OCI-LY1 (cell line): Measurements from ENCODE around the gene MAPK8.

Experiments used
- H2AFZ ChIP-seq: fragments of 200-600 bp; sonication (generic), shearing (Covaris generic); 2 replicates; pipeline ENCODE4 v1.6.0; 2014; ENCODE audit warnings: antibody characterized with exemption, mild to moderate bottlenecking, low read length
- H3F3A ChIP-seq: fragments of 200-600 bp; sonication (generic), shearing (Covaris generic); 2 replicates; pipeline ENCODE4 v1.6.0; 2014; ENCODE audit warnings: mild to moderate bottlenecking, antibody characterized with exemption, low read length, moderate library complexity; ENCODE audit not compliant: insufficient read depth
- H3K27ac ChIP-seq: fragments of 200-600 bp; sonication (generic); 2 replicates; pipeline ENCODE4 v1.5.1; 2014; ENCODE audit warnings: low read length, mixed run types, mild to moderate bottlenecking, low read depth; ENCODE audit not compliant: poor library complexity, severe bottlenecking
- H3K27me3 ChIP-seq: fragments of 200-600 bp; sonication (generic); 2 replicates; pipeline ENCODE4 v1.6.0; 2014; ENCODE audit warnings: antibody characterized with exemption, mild to moderate bottlenecking, low read length, moderate library complexity; ENCODE audit not compliant: insufficient read depth
- H3K36me3 ChIP-seq: fragments of 200-600 bp; sonication (generic); 2 replicates; pipeline ENCODE4 v1.6.1; 2014; ENCODE audit warnings: mild to moderate bottlenecking, antibody characterized with exemption, low read length, moderate library complexity, mixed read lengths; ENCODE audit not compliant: insufficient read depth
- H3K4me1 ChIP-seq: fragments of 200-600 bp; sonication (generic); 2 replicates; pipeline ENCODE4 v1.5.1; 2014; ENCODE audit warnings: mild to moderate bottlenecking, low read length, moderate library complexity; ENCODE audit not compliant: insufficient read depth, severe bottlenecking
- H3K4me2 ChIP-seq: fragments of 200-600 bp; sonication (generic), shearing (Covaris generic); 2 replicates; pipeline ENCODE4 v1.6.1; 2014; ENCODE audit warnings: low read length
- H3K4me3 ChIP-seq: fragments of 200-600 bp; sonication (generic); 2 replicates; pipeline ENCODE4 v1.5.1; 2014; ENCODE audit warnings: low read length, low read depth, mild to moderate bottlenecking, mixed read lengths; ENCODE audit not compliant: poor library complexity, severe bottlenecking
- H3K79me2 ChIP-seq: fragments of 200-600 bp; shearing (Covaris generic); 2 replicates; pipeline ENCODE4 v1.6.1; 2016; ENCODE audit warnings: mixed run types, low read length, mixed read lengths; ENCODE audit not compliant: insufficient read depth
- H3K9ac ChIP-seq: fragments of 200-600 bp; sonication (generic), shearing (Covaris generic); 2 replicates; pipeline ENCODE4 v1.6.1; 2014; ENCODE audit warnings: mild to moderate bottlenecking, low read length, mixed read lengths
- H3K9me2 ChIP-seq: fragments of 200-600 bp; sonication (generic), shearing (Covaris generic); 2 replicates; pipeline ENCODE4 v1.6.1; 2014; ENCODE audit warnings: low read depth, mild to moderate bottlenecking, low read length, mixed read lengths
- H3K9me3 ChIP-seq: fragments of 200-600 bp; shearing (Covaris generic); 2 replicates; pipeline ENCODE4 v1.6.1; 2014; ENCODE audit warnings: low read length, mixed read lengths
- H4K20me1 ChIP-seq: fragments of 200-600 bp; sonication (generic), shearing (Covaris generic); 2 replicates; pipeline ENCODE4 v1.6.0; 2016; ENCODE audit warnings: mild to moderate bottlenecking, low read length; ENCODE audit not compliant: insufficient read depth
- EZH2 ChIP-seq: fragments of 200-600 bp; sonication (generic), shearing (Covaris generic); IDR thresholded peaks from 2 replicates; pipeline ENCODE4 v1.8.0; 2017; ENCODE audit warnings: borderline replicate concordance, mixed run types, mild to moderate bottlenecking, antibody characterized with exemption, low read length, moderate library complexity, mixed read lengths
- TF ChIP-seq, protein P1 (sequence below): fragments of 200-600 bp; sonication (generic), shearing (Covaris generic); IDR thresholded peaks from 2 replicates; pipeline ENCODE4 v1.5.1; 2017; ENCODE audit warnings: mild to moderate bottlenecking, antibody characterized with exemption, low read length, moderate library complexity, mixed read lengths

MAPK8 gene

DNA sequence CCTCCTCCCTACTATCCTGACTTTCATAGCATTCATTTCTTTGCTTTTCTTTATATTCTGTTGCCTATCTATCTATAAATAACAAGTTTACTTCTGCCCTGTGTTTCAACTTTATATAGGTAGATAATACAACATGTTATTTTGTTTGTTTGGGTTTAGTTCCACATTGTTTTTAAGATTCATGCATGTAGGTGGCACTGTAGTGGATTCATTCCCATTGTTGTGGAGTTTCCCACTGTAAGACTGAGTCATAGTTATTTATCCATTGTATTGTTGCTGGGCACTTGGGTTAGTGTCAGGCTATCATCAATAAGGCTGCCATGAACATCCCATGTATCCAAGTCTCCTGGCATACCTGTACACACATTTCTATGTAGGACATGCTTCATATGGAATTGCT is 170.7 kb downstream of the MAPK8 start:
- no peaks in the 10 kb centered on the region for H3K79me2 ChIP-seq
- no peaks in the 10 kb centered on the region for H3F3A ChIP-seq
- no peaks in the 10 kb centered on the region for H3K9me3 ChIP-seq
- TF ChIP-seq, protein P1, sequence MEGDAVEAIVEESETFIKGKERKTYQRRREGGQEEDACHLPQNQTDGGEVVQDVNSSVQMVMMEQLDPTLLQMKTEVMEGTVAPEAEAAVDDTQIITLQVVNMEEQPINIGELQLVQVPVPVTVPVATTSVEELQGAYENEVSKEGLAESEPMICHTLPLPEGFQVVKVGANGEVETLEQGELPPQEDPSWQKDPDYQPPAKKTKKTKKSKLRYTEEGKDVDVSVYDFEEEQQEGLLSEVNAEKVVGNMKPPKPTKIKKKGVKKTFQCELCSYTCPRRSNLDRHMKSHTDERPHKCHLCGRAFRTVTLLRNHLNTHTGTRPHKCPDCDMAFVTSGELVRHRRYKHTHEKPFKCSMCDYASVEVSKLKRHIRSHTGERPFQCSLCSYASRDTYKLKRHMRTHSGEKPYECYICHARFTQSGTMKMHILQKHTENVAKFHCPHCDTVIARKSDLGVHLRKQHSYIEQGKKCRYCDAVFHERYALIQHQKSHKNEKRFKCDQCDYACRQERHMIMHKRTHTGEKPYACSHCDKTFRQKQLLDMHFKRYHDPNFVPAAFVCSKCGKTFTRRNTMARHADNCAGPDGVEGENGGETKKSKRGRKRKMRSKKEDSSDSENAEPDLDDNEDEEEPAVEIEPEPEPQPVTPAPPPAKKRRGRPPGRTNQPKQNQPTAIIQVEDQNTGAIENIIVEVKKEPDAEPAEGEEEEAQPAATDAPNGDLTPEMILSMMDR: no peak
- no peak for TF ChIP-seq EZH2
- no peak overlapping the region for H3K9ac ChIP-seq
- no peaks in the 10 kb centered on the region for H3K27me3 ChIP-seq
- H4K20me1 ChIP-seq: no peaks in the 10 kb centered on the region
- H2AFZ ChIP-seq: no peak overlapping the region
- H3K27ac ChIP-seq: no peak overlapping the region
- no peaks in the 10 kb centered on the region for H3K9me2 ChIP-seq
- no peaks in the 10 kb centered on the region for H3K36me3 ChIP-seq
- H3K4me3 ChIP-seq: no peak overlapping the region
- H3K4me2 ChIP-seq: no peak overlapping the region
- H3K4me1 ChIP-seq: no peaks in the 10 kb centered on the region

DNA sequence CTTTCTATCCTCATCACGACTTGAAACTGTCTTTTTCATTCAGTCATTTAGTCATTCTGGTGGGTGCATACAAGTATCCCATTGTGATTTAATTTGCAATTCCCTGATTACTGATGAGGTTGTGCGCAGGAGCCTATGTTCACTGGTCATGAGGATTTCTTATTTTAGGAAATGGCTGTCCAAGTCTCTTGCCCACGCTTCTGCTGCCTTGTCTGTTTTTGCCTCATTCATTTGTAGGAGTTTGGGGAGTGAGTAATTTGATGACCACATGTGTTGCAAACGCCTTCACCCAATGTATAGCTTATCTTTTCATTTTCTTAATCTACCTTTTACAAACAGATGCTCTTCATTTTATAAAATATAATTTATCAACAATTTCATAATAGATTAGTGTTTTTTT is 171.1 kb downstream of the MAPK8 start:
- Histone ChIP-seq H3K4me2 (no peak overlapping the region), H3K9me2 (no peaks in the 10 kb centered on the region), H3K4me3 (no peak overlapping the region), H3K27me3 (no peaks in the 10 kb centered on the region), H3K36me3 (no peaks in the 10 kb centered on the region), H3K4me1 (no peaks in the 10 kb centered on the region), H3K79me2 (no peaks in the 10 kb centered on the region), H3K27ac (no peak overlapping the region), H3K9ac (no peak overlapping the region), H3K9me3 (no peaks in the 10 kb centered on the region), H3F3A (no peaks in the 10 kb centered on the region), H4K20me1 (no peaks in the 10 kb centered on the region), H2AFZ (no peak overlapping the region)
- TF ChIP-seq, protein P1: no peak
- TF ChIP-seq EZH2: no peak

DNA sequence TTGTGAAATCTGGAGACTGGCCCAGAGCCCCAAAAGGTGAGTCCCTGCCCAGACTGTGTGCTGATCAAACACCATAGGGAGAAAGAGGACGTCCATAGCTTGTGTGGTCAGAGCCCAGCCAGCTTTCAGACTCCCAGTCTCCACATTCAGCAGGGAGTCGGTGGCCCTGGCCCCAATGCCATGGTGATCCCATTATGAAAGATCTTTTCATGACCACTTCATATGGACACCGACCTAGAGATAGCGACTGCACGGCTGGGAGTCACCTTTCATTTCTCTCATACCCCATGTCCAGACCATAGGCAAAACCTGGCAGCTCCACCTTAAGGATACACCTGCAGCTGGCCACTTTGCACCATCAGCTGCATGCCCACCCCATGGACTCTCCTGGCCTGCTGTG is 172.0 kb downstream of the MAPK8 start:
- no peak for TF ChIP-seq EZH2
- TF ChIP-seq, protein P1: no peak
- H3K36me3 ChIP-seq: no peaks in the 10 kb centered on the region
- H2AFZ ChIP-seq: no peak overlapping the region
- H3K9me3 ChIP-seq: no peaks in the 10 kb centered on the region
- no peak overlapping the region for H3K4me2 ChIP-seq
- no peak overlapping the region for H3K27ac ChIP-seq
- H3F3A ChIP-seq: no peaks in the 10 kb centered on the region
- H3K4me1 ChIP-seq: no peaks in the 10 kb centered on the region
- H3K79me2 ChIP-seq: no peaks in the 10 kb centered on the region
- no peaks in the 10 kb centered on the region for H3K27me3 ChIP-seq
- H3K9me2 ChIP-seq: no peaks in the 10 kb centered on the region
- no peak overlapping the region for H3K9ac ChIP-seq
- no peak overlapping the region for H3K4me3 ChIP-seq
- no peaks in the 10 kb centered on the region for H4K20me1 ChIP-seq
